GM18520 (cell line): ENCODE measurements around the gene LIPI.
"Not testable (repeated sequence)": the region's sequence is repeated elsewhere in the genome, so short reads cannot be mapped to it uniquely, and the experiment has no call there.

Source experiments
- ATAC-seq: cut with Tn5 transposase; IDR thresholded peaks from one replicate; pipeline ENCODE4 v1.9.1; 2021; ENCODE audit not compliant: unreplicated experiment

The LIPI gene

DNA sequence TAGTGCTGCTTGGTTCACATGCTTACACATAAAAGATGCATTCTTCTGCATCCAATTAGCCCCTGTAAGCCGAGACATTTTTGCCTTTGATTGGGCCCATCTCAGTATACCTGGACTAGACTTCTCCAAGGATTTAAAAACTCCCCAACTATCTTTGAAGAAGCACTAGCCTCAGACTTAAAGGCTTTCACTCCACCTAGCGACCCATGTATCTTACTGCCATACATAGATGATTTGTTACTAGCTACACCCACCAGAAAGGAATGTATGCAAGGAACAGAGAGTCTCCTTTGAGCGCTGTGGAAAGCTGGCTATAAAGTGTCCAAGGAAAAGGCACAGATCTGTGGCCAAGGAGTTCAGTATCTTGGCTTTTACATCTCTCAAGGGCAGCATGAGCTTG, 91.7 kb downstream of the LIPI start:
- ATAC-seq: no peak

GRCh38 chr21:14116080-14116481, 94.7 kb downstream of the LIPI start:
- ATAC-seq: peak; percentile 62

DNA sequence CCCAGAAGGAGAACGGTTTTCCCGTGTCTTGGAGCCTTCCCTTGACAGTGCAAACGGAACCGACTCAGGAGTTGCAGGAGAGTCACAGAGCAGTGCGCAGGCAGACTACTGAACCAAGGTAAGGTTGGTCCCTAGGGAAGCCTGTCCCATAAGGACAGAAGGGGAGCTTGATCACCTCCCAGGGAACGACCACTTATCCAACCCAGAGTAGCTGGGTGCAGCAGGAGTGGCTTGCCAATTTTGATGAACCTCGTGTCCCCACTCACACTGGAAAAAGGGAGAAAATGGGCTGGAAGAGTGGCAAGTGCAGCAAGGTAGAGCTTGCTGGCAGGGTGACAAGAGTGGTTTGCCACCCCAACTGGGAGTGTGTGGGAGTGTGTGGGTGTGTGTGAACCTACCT, 95.1 kb downstream of the LIPI start:
- no peak for ATAC-seq

DNA sequence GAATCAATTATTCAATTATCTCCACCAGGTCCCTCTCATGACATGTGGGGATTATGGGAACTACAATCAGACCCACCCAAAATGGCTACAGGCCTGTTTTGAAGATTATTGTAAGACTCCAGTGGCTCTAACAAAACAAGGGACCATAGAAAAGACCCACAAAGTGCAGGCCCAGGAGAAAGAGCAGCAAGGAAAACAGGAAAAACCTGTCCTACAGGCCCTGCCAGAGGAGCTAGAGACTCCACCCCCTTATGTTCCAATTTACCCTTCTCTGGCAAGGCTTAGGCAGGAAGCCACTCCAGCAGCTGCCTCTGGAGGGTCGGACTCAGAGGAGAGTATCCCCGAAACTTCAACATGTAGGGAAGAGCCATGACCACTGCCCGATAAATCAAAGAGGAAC, 96.5 kb downstream of the LIPI start:
- no peak for ATAC-seq

- not testable (repeated sequence) for ATAC-seq
These were observed 106.2 kb downstream of the LIPI start for GRCh38 chr21:14104564-14104963.

GRCh38 chr21:14099570-14099969, 111.2 kb downstream of the LIPI start:
- ATAC-seq: no peak

GRCh38 chr21:14097881-14098499, 112.8 kb downstream of the LIPI start:
- no peak for ATAC-seq

DNA sequence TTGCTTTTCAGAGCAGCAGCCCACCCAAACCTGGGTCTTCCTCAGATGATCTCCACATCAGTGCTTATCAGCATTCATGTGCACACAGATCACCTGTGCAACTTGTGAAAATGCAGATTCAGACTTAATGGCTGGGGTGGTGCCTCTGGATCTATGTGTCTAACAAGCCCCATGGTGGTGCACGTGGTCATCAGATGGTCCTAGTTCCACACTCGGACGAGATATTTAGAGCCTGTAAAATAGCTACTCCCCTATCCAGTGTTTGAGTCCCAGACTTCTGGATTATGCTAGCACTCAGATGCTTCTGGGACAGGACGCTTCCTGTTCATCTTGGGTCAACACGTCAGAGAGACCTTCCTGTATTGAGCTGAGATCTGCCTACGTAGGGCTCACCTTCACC, 114.2 kb downstream of the LIPI start:
- no peak for ATAC-seq

DNA sequence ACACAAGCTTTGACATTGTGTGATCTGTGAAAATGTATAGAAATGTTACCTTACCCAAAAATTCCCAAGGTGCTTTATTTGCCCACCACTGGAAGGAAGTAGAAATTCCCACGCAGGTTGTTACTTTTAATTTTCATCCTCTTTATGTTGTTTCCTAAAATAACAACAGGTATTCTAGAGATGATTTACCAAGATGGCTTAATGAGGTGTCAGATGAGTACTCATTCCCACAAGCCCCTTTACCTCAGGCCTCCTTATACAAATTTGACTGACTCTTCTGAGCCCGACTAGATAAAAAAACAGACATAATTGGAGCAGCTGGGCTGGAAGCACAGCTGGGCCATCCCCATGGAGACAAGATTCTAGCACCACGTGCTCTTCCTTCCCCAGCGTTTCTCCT, 114.6 kb downstream of the LIPI start:
- no peak for ATAC-seq

GRCh38 chr21:14095056-14095455, 115.7 kb downstream of the LIPI start:
- no peak for ATAC-seq

DNA sequence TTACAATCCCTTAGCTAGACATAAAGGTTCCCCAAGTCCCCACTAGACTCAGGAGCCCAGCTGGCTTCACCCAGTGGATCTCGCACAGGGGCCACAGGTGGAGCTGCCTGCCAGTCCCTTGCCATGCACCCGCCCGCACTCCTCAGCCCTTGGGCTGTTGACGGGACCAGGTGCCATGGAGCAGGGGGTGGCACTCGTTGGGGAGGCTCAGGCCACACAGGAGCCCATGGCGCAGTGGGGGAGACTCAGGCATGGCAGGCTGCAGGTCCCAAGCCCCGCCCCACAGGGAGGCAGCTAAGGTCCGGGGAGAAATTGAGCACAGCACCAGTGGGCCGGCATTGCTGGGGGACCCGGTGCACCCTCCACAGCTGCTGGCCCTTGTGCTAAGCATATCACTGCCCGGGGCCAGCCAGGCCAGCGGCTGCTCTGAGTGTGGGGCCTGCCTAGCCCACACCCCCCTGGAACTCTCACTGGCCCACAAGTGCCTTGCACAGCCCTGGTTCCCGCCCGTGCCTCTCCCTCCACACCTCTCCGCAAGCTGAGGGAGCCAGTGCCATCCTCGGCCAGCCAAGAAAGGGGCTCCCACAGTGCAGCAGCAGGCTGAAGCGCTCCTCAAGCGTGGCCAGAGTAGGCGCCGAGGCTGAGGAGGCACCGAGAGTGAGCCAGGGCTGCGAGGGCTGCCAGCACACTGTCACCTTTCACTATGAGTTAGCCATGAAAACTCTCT, 117.8 kb downstream of the LIPI start:
- no peak for ATAC-seq

- not testable (repeated sequence) for ATAC-seq
These were observed 120.6 kb downstream of the LIPI start for GRCh38 chr21:14090184-14090583.

DNA sequence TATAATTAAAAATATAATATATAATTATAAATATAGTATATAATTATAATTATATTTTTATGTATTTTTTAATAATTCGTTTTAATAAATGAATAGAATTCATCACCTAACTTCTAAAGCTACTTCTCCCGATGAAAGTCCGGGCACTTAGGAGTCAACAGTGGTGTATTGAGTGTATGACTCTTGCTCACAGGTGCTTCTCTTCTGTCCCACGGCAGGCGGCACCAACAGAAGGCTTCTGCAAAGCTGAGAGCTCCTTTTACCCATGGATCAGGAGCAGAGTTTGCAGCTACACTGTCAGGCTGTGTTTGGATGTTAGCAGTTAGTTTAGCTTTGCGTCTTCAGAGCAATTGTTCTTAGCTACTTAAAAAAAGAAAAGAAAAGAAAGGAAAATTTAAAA, 122.4 kb downstream of the LIPI start:
- ATAC-seq: no peak

DNA sequence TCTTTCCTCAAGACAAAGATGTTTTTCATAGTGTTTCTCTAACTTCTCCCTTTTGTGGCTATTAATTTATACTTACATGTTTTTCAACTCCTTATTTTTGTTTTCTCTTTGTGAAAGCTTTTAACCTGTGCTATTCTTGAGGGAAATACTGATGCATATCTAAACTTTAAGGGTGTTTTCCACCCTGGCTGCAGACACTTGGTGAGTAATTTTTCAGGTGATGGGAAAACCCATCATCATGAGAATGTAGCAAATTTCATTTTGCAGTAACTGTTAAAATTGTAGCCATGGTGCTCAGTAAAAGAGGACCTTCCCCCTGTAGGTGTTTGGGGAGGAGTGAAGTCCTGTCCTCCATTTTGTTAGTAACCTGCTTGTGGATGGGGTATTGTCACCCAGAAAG, 124.2 kb downstream of the LIPI start:
- ATAC-seq: peak; percentile 88

DNA sequence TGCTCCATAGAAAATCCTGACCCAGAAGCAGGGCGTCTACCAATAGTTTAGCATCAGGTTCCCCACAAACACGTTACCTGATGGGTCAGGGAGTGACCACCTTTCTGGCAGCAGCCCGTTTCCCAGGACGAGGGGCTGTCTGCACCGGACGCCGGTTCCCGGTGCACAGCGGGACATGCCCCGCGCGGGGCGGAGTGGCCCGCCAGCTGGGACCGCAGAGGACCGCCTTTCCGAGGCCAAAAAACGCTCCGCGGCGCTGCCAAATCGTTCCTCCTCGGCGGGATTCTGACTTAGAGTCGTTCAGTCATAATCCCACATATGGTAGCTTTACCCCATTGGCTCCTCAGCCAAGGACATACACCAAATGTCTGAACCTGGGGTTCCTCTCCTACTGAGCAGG, 126.1 kb downstream of the LIPI start:
- no peak for ATAC-seq

DNA sequence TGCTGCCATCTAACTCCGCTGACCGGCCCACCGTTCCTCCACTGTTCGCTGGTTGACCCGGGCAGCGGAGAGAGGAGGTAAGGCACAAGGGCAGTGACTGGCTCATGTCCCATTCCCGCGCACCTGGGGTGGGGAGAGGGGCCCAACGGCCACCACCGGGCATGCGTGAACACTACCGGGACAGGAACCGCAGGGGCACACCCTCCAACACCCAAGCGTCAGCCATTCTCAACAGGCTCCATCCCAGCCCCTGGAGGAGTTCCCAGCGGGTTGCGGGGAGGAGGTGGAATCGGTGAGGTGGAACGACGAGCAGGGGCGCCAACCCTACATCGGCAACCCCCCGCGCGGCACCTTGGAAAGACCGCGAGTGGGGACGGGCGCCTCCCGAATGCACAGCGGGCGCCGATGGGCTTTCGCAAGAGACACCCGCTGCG, 126.7 kb downstream of the LIPI start:
- no peak for ATAC-seq

DNA sequence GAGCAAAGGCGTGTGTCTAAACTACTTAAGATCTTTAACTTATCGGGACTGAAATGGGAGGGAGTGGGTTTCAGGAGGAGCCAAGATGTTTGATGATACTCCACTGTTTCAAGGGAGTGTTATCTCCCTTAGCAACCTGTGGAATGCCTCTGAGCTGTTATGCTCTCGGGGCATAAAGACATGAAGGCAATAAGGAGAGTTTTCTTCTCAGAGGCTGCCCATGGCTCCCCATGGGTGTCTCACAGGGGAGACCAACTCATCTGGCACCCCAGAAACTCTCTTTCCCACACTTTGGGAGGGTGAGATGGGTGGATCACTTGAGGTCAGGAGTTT, 130.0 kb downstream of the LIPI start:
- no peak for ATAC-seq

DNA sequence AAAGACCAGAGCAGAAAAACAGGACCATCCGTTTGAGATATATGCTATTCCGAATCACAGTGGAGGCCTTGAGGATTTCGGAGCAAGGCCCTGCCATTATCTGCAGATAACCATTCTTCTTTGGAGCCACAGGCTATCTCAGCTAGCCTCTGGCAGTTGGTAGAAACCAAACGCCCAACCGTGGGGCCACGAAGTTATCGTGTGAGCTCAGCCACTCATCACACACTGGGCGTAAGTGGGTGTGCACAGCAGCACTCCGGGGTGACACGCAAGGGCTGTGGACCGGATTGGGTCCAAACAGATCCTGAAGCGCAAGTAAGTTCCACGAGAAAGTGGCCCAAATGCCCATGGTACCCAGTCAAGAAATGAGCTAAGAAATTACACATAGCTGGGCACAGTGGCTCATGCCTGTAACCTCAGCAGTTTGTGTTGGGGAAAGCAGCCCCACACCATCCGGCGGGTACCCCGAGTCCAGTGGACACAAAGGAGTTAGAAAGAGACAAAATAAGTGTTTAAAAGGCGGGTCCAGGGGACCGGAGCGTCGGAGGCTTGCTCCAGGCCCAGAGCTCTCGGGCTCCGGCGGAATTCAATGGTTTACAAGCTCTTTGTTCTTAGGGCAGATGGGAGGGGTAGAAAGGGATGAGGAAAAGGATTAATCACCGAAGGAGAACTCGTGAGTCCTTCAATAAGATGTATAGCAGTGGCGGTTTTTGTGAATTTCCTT, 130.6 kb downstream of the LIPI start:
- ATAC-seq: no peak

GRCh38 chr21:14078746-14079375, 131.9 kb downstream of the LIPI start:
- no peak for ATAC-seq

DNA sequence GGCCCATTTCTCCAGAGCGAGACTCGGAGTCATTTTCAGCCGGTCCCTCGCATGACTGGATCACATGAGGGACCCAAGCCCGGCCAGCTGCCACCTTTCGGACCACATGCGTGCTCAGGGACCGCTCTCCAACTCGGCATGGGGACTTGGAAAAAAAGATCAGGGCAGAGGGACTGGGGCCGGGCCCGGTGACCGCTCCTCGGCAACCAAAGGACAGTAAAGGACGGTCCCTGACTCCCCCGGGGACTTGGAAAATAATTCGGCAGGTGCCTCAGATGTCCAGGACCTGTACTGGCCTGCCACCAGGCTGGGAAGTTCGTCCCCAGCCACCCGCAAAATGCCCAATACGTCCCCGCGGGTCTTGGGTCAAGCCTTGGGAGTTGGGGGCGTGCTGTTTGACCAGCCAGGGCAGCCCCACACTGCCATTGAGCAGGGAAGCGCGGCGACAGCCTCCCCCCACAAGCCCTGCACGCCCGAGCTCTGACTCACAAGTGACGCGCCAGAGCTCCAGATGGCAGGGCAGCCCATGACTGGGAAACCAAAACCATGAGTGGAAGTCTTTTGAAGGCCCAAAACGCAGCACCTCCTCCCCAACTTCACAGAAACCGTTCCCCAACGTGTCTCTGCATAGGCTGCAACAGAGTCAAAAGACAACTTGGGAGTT, 134.5 kb downstream of the LIPI start:
- ATAC-seq: no peak
